Stomach (tissue), 4 donors: ENCODE results near the gene SLC25A1.

Experiments
- EP300 ChIP-seq: sonication (generic); formaldehyde crosslinking; IDR thresholded peaks from one replicate; pipeline ENCODE4 v1.6.1; 2017; ENCODE audit warnings: antibody characterized with exemption
- POLR2A ChIP-seq, 4 donors: fragments of 450-650 bp; IDR thresholded peaks; one replicate each; pipeline ENCODE4 v1.6.1; 2016; ENCODE audit warnings: antibody characterized with exemption in 4 of 4, control low read depth in 2 of 4, mild to moderate bottlenecking in 1 of 4, moderate library complexity in 1 of 4
- POLR2AphosphoS5 ChIP-seq, 3 donors: sonication (generic); formaldehyde crosslinking; IDR thresholded peaks; one replicate each; pipeline ENCODE4 v1.6.1; 2016; ENCODE audit warnings: antibody characterized with exemption in 3 of 3
- TF ChIP-seq, protein P1 (sequence below), 7 experiments: fragments of 450-650 bp in 4 of 7; fragments of 200-600 bp in 3 of 7; sonication (generic) in 3 of 7; IDR thresholded peaks; one replicate each; pipeline ENCODE4 v1.5.1; 2016 to 2019; ENCODE audit warnings: antibody characterized with exemption in 7 of 7, control low read depth in 2 of 7, mild to moderate bottlenecking in 1 of 7

DNA sequence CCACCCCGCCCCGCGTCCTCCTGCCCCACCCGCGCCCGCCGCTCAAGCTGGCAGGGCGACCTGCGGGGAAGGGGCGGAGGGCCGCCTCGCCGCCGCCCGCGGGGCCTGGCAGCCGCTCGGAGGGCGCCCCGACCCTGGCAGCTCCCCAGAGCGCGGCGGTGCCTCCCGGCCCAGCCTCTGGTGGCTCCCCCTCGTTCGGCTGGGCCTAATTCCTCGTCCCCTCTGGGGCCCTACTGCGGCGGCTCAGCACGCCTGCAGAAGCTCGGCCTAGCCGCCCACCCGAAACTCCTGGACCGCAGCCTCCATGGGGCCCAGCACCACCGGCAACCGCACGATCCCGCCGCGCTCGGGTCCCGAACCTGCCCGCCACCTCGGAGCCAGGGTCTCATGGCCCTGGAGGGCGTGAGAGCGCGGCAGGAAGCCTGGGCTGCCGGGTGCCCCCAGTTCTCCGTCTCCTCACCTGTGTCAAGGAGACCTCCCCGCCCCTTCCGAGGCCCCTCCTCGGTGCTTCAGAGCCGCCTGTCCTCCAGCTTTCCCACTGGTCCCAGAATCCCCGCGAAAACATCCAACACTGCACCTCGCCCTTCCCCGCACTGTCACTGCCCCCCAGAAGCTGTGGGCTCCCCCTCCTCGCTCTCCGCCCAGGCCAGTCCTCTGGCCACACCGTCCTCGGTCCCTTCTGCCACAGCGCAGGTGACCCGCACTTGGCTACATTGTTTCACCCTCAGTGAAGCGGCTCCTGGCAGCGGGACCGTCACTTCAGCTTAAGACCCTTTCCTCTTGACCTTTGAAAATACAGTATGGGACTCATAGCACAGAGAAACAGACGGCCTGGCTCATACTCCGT is 27.8 kb downstream of the SLC25A1 start:
- TF ChIP-seq, protein P1, sequence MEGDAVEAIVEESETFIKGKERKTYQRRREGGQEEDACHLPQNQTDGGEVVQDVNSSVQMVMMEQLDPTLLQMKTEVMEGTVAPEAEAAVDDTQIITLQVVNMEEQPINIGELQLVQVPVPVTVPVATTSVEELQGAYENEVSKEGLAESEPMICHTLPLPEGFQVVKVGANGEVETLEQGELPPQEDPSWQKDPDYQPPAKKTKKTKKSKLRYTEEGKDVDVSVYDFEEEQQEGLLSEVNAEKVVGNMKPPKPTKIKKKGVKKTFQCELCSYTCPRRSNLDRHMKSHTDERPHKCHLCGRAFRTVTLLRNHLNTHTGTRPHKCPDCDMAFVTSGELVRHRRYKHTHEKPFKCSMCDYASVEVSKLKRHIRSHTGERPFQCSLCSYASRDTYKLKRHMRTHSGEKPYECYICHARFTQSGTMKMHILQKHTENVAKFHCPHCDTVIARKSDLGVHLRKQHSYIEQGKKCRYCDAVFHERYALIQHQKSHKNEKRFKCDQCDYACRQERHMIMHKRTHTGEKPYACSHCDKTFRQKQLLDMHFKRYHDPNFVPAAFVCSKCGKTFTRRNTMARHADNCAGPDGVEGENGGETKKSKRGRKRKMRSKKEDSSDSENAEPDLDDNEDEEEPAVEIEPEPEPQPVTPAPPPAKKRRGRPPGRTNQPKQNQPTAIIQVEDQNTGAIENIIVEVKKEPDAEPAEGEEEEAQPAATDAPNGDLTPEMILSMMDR (IDR thresholded peaks at IDR 0.05), result no peak
- TF ChIP-seq POLR2A (IDR thresholded peaks at IDR 0.05), result no peak
- TF ChIP-seq POLR2AphosphoS5 (IDR thresholded peaks at IDR 0.05), result no peak
- no peak for TF ChIP-seq EP300
